Cardiac muscle cell (in vitro differentiated cells and primary cell): ENCODE measurements around the gene CFAP210. TPM values are rescaled to one million over a fixed set of nuclear protein-coding genes. Genes with fewer than 3 reads are reported as not detected.

Experiments
- DNase-seq, 2 donors: peaks; one replicate each; pipeline versions ENCODE4 v3.0.0 to v3.0.0-alpha.2; 2010 to 2017; ENCODE audit warnings: low read depth in 1 of 2, low spot score in 1 of 2
- H3K27ac ChIP-seq: fragments of 200-600 bp; sonication (generic); 2 replicates; pipeline ENCODE4 v1.5.1; 2016
- H3K27me3 ChIP-seq: fragments of 200-600 bp; sonication (generic); 2 replicates; pipeline ENCODE4 v1.6.0; 2016; ENCODE audit warnings: control low read depth
- H3K36me3 ChIP-seq: fragments of 200-600 bp; sonication (generic); 2 replicates; pipeline ENCODE4 v1.5.1; 2016; ENCODE audit warnings: control low read depth
- H3K4me1 ChIP-seq: fragments of 200-600 bp; sonication (generic); 2 replicates; pipeline ENCODE4 v1.8.1; 2017; ENCODE audit warnings: low read depth, mild to moderate bottlenecking, mixed run types
- H3K4me3 ChIP-seq: fragments of 200-600 bp; sonication (generic); 2 replicates; pipeline ENCODE4 v1.5.1; 2016; ENCODE audit warnings: mild to moderate bottlenecking
- H3K9me3 ChIP-seq: fragments of 200-600 bp; sonication (generic); 2 replicates; pipeline ENCODE4 v1.5.1; 2017; ENCODE audit warnings: low read depth, mild to moderate bottlenecking, control low read depth
- CTCF ChIP-seq: IDR thresholded peaks from 2 replicates; pipeline ENCODE4 v1.5.1; 2012; ENCODE audit warnings: low read depth, mild to moderate bottlenecking, low read length
- polyA plus RNA-seq: library from polyadenylated mRNA; unstranded; fragments of >200 nt; fragmentation: Nextera tagmentation; extraction: Ambion mirVana; gene quantifications from 2 replicates; pipeline ENCODE4 v1.2.1, GENCODE V29; 2016
- total RNA-seq: library from RNA; depleted of rRNA; stranded (reverse); fragments of >200 nt; gene quantifications from 2 replicates; pipeline ENCODE4 v1.2.3, GENCODE V29; 2016

Gene CFAP210
- total and polyA plus RNA-seq, 2 experiments from 2014 or later, result 0.28 TPM; not detected in 1

GRCh38 chr2:169711751-169712509 is 17.7 kb upstream of the CFAP210 start:
- Histone ChIP-seq H3K4me3 (no peak overlapping the region), H3K27ac (no peak overlapping the region), H3K9me3 (no peaks in the 10 kb centered on the region), H3K4me1 (peaks cover 16% of the 10 kb centered on the region), H3K36me3 (no peaks in the 10 kb centered on the region), H3K27me3 (no peaks in the 10 kb centered on the region)
- no peak for DNase-seq
- TF ChIP-seq CTCF, result no peak

GRCh38 chr2:169709981-169710380 is 15.8 kb upstream of the CFAP210 start:
- H3K9me3 ChIP-seq, result no peaks in the 10 kb centered on the region
- no peaks in the 10 kb centered on the region for H3K27me3 ChIP-seq
- no peak for DNase-seq
- no peak overlapping the region for H3K4me3 ChIP-seq
- no peak for TF ChIP-seq CTCF
- no peaks in the 10 kb centered on the region for H3K36me3 ChIP-seq
- peaks cover under 1% of the 10 kb centered on the region for H3K4me1 ChIP-seq
- H3K27ac ChIP-seq, result peak overlapping the region; percentile 39

GRCh38 chr2:169709331-169709730 is 15.1 kb upstream of the CFAP210 start:
- Histone ChIP-seq H3K36me3 (no peaks in the 10 kb centered on the region), H3K27ac (no peak overlapping the region), H3K27me3 (no peaks in the 10 kb centered on the region), H3K4me1 (no peaks in the 10 kb centered on the region), H3K9me3 (no peaks in the 10 kb centered on the region), H3K4me3 (no peak overlapping the region)
- TF ChIP-seq CTCF, result no peak
- peak in 1 of 2 donors; percentile 69 for DNase-seq

GRCh38 chr2:169707626-169708025 is 13.4 kb upstream of the CFAP210 start:
- Histone ChIP-seq H3K27ac (no peak overlapping the region), H3K4me3 (no peak overlapping the region), H3K27me3 (no peaks in the 10 kb centered on the region), H3K9me3 (no peaks in the 10 kb centered on the region), H3K36me3 (peaks cover 2% of the 10 kb centered on the region), H3K4me1 (no peaks in the 10 kb centered on the region)
- TF ChIP-seq CTCF, result no peak
- DNase-seq, result peak in 1 of 2 donors; percentile 51

- H3K27me3 ChIP-seq, result no peaks in the 10 kb centered on the region
- no peak overlapping the region for H3K27ac ChIP-seq
- peaks cover 4% of the 10 kb centered on the region for H3K36me3 ChIP-seq
- no peak overlapping the region for H3K4me3 ChIP-seq
- DNase-seq, result peak in 1 of 2 donors; percentile 95
- no peaks in the 10 kb centered on the region for H3K4me1 ChIP-seq
- no peak for TF ChIP-seq CTCF
- H3K9me3 ChIP-seq, result no peaks in the 10 kb centered on the region
Observed at GRCh38 chr2:169705927-169706326, 11.7 kb upstream of the CFAP210 start.
